ELF-1 (cell line): ENCODE results near the gene UHMK1.
A peak's percentile ranks its signal among the peaks of the same experiment; 100 is the strongest.

ENCODE experiments used
- DNase-seq: peaks from one replicate; pipeline ENCODE4 v3.0.0-alpha.2; 2016; ENCODE audit warnings: low read depth, low spot score

UHMK1 gene

DNA sequence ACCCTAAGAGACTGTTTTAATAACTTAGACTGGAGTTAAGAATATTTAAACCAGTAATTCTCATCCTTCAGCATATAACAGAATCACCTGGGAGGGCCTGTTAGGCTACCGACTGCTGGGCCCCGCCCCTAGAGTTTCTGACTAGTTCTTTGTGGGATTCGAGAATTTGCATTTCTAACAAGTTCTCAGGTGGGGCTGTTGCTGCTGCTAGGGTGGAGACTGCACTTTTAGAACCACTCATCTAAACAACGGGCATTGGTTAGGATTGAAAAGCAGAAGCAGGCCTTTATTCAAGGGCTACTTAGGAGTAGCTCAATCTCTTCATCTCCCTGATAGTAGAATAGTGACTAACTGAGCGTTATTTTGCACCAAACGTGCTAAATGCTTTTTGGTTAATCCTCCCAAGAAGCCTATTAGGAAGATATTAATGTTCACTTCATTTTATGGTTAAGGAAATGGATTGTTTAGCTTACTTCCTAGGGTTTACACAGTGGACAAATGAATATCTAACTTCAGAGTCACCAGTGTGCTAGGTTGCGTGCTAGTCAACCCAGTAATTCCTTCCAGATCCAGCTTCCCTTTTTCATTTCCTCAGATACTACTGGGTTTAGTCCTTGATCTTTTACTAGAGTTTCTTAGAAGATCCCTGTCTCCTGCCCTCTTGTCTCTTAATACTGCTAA is 32.8 kb downstream of the UHMK1 start:
- peak; percentile 70 for DNase-seq

DNA sequence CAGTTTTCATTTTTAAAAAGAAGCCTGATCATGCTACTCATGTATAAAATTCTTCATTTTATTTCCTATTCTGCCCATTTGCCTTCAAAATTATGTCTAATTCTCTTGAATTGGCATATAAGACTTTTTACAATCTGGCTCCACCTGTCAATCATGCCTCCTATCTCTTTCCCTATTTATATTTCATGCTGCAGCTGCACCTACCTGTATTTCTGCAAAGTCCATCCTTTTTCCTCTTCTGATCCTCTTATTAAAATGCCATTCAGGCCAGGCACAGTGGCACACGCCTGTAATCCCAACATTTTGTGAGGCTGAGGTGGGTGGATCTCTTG is 33.3 kb downstream of the UHMK1 start:
- DNase-seq = no peak

DNA sequence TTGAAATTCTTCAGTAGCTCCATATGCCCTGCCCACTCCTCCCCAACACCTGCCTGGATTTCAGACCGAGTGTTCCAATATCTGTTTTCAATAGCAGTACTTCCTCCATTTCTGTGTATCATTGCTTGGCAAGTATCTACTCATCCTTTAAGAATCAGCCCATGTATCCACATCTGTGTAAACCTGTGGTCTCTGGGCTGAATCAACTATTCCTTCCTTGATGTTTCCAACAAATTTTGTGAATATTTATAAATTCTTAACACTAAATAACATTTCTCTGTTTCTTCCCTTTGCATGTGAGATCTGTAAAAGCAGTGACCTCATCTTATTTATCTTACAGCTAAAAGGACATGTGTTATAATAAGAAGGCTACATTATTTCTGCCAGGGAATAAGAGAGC is 37.9 kb downstream of the UHMK1 start:
- no peak for DNase-seq

DNA sequence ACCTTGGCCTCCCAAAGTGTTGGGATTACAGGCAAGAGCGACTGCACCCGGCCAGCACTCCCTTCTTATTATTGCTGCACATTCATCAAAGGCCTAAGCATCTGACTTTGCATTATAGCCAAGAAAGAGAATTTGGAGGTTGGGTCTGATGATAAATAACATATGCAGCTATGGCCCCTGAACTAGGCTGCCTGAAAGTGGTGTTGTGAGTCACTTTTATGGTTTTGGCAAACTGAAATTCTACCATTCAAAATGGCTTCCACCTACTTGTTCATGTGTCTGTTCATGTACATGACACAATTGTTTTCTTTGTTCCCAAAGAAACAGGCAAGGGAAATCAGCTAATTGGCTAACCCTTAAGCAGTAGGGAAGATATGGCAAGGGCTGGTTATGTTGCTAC is 38.9 kb downstream of the UHMK1 start:
- DNase-seq = no peak

DNA sequence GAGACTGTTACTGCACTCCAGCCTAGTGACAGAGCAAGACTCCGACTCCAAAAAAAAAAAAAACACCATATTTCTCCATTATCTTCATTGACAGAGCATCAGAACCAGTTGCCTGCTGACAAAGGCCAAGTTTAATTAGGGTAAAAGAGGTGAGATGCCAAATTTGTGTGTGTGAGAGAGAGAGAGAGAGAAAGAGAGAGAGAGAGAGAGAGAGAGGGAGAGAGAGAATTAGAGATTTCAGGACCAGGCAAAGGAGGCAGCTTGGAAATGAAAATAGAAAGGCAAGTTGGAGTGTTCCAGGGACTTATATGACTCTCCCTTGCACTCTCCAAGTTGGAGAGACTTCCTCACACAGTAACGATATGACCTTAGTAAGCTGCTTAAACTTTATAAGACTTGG is 39.6 kb downstream of the UHMK1 start:
- DNase-seq = no peak

DNA sequence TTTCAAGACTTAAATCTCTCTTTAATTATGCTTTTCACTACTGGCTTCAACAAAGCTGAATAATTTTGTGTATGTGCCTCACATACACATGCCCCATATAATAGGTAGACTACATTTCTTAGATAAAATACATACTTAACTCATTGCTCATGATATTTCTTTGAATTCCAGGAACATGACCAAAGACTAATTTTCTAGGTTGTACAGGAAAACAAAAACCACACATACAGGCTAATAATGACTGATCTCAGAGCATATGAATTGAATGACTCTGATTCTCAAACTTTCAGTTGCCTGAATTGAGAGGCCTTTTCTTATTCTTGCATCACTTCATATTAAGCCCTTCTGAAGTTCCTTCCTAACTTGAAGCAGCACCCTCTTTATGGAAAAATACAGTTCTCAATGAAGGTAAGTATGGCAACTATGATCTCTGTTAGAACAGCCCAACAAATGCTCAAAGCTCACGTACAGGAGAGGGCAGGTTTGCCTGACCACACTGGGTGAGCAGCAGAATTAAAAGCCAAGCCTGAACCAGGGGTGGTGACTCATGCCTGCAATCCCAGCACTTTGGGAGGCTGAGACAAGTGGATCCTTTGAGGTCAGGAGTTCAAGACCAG is 41.3 kb downstream of the UHMK1 start:
- no peak for DNase-seq

DNA sequence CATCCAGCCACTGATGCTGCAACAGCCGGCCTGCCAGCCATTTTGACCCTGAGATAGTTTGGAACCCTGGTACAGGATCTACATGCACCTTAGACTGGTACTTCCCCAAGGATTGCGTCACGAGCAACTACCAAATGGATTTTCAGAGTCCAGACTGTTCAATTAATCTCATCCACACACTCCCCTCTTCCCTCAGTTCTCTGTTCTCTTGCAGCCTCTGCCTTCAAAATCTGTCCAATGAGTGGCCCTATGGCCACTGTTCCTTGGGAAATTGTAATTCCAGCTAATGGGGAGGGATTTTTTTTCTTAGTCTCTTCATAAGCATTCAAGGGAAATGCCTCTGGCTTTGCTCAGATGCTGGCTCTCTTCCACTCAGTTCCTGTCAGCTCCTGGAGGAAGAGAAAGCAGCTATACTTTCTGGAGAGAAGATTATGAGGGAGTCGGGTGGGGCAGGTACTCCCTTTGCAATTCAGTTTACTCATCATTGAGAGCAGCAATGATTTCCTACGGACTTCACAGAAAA is 44.1 kb downstream of the UHMK1 start:
- no peak for DNase-seq

DNA sequence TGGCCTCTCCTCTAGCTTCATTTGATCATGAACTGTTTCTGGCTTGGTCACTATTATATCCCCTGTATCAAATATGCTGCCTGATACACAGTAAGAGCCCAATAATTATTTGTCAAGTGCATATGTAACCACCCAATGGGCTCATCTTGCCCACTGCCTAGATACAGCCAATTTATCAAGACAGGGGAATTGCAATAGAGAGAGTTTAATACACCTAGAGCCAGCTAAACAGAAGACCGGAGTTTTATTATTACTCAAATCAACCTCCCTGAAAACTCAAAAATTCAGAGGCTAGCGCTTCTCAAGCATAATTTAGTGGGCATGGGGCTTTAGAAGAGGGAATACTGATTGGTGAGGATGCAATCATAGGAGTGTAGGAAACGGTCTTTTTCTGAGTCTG is 45.6 kb downstream of the UHMK1 start:
- DNase-seq = no peak

DNA sequence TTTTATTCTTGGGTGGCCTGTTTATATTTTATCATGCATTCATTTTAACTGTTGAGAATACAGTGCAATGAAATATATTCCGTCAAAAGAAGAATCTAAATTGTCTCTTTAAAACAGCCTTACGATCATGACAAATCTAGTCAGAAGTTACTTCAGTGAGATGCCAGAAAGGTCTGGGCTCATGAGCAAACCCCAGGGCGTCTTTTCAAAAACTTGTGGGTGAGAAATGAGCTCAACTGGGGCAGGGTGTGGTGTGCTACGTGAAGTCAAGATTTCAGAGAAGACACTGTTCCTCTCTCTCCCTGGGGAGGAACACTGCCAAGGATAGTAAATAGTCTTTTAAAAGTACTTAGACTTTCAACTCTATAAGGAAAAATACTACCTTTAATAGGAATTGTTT is 50.6 kb downstream of the UHMK1 start:
- DNase-seq = no peak

DNA sequence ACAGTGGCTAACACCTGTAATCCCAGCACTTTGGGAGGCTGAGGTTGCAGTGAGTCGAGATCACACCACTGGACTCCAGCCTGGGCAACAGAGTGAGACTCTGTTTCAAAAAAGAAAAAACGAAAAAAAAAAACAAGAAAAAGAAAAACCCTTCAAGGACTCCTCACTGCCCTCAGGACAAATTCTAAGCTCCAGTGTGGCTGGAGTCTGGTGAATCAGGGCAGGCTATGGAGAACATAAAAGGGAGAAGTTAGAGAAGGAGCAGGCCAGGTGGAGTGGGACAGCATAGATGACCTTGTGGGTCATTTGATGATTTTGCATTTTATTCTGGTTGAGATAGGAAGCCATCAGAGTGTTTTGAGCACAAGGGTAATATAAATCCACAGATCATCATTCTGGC is 51.4 kb downstream of the UHMK1 start:
- no peak for DNase-seq

DNA sequence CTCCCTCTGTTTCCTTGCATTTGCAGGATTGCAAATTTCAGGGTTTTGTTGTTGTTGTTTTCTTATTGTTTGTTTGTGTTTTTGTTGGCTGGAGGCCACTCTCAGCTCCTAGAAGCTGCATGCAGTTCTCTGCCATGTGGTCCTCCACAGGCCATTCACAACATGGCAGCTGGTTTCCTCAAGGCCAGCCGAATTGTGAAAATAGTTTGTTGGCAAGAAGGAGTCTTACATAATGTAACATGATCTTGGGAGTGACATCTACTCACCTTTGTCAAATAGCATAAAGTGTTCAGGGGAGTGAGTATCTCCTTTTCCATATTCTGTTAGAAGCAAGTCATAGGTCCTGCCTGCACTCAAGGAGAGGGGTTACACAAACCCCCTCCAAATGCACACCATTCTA is 53.3 kb downstream of the UHMK1 start:
- no peak for DNase-seq

DNA sequence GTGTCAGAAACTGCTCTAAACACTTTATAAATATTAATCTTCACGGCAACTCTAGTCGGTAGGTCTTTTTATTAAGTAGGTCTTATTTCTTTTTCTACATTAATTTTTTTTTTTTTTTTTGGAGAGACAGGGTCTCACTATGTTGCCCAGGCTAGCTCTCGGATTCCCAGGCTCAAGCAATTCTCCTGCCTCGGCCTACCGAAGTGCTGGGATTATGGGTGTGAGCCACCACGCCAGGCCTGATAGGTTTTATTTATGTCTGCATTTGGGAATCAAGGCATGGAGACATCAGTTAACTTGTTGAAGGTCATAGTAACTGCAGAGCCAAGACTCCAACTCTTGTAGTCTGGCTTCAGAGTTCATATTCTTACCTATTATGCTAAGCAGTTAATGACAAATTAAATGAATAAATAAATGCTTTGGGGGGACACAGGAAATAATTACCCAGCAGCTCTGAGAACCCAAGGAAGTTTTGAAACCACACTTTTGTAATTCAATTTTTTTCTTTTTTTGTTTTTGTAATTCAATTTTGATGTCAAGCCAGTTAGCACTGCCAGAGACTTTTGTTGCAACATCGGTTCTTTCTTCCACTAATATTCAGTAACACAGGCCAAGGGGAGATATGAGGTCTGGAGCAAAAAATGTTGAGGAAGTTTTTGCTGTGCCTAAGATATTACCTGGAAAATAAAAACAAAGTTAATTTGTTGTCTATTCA is 54.5 kb downstream of the UHMK1 start:
- DNase-seq = no peak

DNA sequence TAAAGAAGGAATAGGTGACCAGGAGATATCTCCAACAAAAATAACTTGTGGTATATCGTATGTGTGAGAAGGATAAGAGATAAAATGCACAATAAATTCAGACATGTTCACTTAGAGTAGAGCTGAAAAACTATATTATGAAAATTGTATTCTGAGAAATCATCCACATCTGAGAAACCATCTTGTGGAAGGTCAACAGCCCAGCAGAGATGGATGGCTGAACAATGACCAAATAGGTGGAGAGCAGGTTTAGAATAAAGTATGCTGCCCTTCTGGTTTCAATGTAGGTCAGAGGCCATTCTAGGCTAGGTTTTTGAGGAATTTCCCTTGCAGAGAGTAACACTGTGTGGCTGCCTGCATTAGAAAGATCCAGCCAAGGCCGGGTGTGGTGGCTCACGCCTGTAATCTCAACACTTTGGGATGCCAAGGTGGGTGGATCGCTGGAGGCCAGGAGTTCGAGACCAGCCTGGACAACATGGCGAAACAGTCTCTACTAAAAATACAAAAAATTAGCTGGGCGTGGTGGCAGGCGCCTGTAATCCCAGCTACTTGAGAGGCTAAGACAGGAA is 55.1 kb downstream of the UHMK1 start:
- peak; percentile 27 for DNase-seq

DNA sequence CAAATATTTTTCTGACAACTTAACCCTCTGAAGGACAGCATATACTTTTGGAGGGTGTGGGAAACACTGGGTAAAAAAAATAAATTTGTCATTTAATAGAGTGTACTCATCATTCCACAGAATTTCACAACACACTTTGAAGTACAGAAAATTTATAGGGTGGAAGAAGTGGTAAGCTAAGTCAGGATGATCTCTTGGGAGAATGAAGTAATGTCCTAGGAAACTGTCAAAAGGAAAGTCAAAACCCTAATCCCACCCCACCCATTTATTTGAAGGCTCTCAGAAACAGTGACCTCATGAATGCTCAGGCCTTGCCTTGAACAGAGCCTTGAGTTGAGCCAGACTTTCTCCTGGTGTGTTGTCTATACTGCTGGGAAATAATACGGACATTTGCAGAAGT is 56.6 kb downstream of the UHMK1 start:
- DNase-seq = no peak

DNA sequence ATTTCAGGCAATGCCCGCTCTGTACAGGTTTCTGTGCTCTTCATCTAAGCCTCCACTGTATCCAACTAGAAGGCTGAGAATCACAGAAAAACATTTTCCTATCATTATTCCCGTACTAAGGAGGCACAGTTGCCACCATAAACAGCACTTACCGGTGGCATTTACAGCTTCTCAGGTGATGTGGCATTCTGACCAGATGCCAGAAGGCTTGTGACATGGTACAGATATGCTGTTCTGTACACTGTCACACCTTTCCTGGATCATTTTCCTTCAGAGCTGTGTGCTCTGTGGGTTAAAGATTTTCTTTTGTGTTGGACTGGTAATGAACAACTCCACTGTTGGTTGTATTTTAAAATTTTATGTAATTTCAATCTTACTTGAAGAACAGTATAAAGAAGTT is 59.9 kb downstream of the UHMK1 start:
- DNase-seq = no peak

DNA sequence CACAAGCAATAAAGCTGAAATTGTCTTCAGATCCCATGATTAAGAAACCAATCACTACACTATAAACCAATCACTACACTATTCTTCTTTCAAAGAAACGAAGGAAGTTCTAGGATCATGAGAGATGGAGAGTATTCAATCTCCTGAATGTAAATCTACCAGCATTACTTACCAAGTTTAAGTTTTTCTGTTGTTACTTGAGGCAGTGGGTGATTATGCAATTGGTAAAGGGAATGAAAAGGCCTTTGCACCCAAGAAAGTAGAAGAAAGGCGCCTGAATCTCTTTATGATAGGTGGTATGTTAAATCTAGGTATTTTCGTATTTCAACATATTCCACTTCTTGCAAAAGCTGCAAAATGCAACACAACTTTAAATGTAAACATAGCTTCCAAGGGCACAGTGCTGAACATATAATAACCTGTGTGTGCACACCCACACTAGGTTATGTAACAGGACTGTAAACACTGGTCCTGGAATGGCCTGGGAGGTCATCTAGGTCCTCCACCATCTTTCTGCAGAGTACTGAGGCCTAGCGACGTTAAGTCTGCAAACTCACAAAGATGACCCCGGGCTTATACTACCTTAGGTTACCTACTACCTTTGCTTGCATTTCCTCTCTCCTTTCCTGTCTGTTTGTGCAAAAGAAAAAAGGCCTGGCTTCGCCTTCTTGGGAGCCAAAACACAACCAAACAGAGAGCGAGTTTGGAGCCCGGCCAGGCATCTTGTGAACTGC is 62.9 kb downstream of the UHMK1 start:
- no peak for DNase-seq

DNA sequence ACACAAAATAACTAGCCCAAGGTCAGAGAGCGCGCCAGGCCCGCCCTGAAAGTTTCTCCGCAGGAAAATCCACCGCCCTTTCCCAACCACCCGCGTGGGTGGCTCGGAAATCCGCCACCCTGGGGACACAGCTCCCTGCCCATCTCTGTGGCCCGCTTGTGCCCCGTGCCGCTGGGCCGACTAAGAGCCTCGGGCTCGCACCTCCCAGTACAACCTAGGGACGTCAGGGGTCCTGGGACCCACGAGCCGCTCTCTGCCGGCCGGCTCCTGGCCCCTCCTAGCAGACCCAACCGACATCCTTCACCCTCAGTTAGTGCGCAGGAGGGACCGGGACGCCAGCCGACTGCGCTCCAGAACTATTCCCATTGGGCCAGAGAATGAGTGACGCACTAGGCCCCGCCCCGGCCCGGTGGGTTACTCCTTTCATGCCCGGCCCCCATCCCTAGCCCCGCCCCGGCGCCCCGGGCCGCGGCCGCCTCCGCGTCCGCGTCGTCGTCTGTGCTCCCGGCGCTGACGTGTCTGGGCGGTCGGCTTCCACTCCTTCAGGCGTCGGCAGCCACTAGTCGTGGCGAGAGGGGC is 63.5 kb downstream of the UHMK1 start:
- DNase-seq = peak; percentile 97

DNA sequence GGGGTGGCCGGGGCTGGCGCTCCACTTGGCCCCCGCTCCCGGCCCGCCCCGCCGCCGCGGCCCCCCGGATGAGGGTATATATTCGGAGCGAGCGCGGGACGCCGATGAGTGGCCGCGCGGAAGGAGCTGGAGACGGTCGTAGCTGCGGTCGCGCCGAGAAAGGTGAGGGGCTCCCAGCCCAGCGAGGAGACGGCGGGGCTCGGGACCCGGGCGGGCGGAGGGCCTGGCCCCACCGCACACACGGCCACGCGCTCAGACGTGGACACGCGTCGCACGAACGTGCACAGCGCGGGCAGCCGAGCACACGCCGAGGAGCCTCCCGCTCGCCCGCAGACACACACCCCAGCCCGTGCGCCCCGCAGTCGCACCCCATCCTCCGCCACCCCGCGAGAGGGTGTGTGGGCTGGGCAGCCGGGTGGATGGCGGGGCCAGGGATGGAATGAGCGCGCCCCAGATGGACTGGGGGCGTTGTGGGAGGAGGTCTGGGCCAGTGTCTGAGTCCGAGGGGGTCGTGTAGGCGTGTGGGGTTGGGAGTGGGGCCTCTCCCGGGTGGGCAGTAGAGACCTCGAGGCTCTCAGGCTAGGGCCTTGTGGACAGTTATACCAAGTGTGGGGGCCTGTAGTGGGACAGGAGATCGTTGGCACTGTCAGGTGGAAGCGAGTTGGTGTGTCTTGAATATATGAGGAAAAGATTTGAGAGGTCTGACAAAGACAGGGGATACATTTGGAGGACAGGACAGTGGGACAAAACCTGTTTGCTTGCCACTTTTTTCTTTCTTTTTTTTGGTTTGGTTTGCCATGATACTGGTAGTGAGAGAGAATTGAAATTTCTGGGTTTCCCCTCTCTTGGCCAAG is 64.2 kb downstream of the UHMK1 start, which contains the start of gene UAP1:
TSS of gene UAP1 (plus strand) at position 107 of the 854 bp plus-strand sequence. CDS start 4,347 bp downstream, outside the sequence.
- DNase-seq = no peak

DNA sequence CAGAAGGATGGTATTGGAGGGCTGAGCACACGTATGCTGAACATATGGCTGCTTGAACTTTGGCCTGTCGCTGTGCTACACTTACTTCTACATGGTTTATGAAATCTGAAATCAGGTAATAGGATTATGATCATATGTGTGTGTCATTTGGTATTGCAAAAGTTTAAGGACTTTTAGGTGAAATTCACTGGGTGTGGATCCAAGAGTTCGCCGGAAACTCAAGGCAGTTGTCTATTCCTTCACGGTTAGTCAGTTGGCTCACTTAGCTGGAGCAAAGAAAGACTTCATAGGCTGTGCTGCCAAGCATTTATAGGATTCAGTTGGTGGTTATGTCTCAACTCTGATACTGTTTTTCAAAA is 64.8 kb downstream of the UHMK1 start:
- no peak for DNase-seq

DNA sequence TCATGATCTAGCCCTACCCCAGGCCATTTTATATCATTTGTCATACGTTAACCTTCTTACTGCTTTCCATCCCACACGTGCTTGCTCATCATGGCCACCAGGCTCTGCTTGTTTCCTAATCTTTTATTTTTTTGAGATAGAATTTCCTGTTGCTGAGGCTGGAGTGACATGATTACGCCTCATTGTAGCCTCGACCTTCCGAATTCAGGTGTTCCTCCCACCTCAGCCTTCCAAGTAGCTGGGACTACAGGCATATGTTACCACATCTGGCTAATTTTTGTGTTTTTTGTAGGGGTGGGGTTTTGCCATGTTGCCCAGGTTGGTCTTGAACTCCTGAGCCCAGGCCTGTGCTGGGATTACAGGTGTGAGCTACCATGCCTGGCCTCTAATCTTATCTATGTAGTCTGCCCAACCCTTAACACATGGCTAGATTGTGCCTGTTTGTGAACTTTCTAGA is 67.2 kb downstream of the UHMK1 start:
- no peak for DNase-seq

DNA sequence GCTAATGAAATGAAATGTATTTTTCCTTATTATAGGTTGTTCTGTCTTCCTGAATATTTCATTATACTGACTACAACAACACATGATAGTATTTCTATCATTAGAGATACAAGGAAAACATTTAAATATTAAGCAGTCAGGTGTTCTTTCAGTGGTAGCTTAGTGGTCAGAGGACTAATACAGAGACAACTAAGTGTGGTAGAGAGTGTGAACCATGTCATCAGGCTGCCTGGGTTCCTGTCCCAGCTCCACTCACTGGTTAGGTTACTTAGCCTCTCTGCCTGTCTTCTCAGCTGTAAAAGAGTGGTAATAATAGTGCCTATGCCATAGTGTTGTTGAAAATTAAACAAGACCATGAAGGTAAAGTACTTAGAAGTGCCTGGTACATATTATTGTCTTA is 67.8 kb downstream of the UHMK1 start:
- no peak for DNase-seq
